Hepatocyte (in vitro differentiated cells): Measurements from ENCODE around the gene ATP5MC2. TPM values are rescaled to one million over a fixed set of nuclear protein-coding genes. Genes with fewer than 3 reads are reported as not detected.
"Not testable (repeated sequence)": the region's sequence is repeated elsewhere in the genome, so short reads cannot be mapped to it uniquely, and the experiment has no call there.

Experiments
- DNase-seq: peaks from one replicate; pipeline ENCODE4 v3.0.0-alpha.2; 2016; ENCODE audit warnings: low spot score
- H2AFZ ChIP-seq: fragments of 200-600 bp; sonication (generic); 2 replicates; pipeline ENCODE4 v1.6.0; 2016; ENCODE audit warnings: antibody characterized with exemption, mild to moderate bottlenecking
- H3K27ac ChIP-seq: fragments of 200-600 bp; sonication (generic); 2 replicates; pipeline ENCODE4 v1.5.1; 2016; ENCODE audit warnings: mild to moderate bottlenecking
- H3K27me3 ChIP-seq: fragments of 200-600 bp; sonication (generic); 2 replicates; pipeline ENCODE4 v1.6.1; 2016
- H3K36me3 ChIP-seq: fragments of 200-600 bp; sonication (generic); replicated peaks from 2 replicates; pipeline ENCODE4 v1.5.1; 2016; ENCODE audit warnings: low read depth; ENCODE audit not compliant: insufficient read depth
- H3K4me1 ChIP-seq: fragments of 200-600 bp; sonication (generic); 2 replicates; pipeline ENCODE4 v1.5.1; 2016; ENCODE audit warnings: mild to moderate bottlenecking, moderate library complexity; ENCODE audit not compliant: insufficient read depth
- H3K4me2 ChIP-seq: fragments of 200-600 bp; sonication (generic); 2 replicates; pipeline ENCODE4 v1.6.0; 2016
- H3K4me3 ChIP-seq: fragments of 200-600 bp; sonication (generic); 2 replicates; pipeline ENCODE4 v1.5.1; 2016; ENCODE audit warnings: mild to moderate bottlenecking
- H3K79me2 ChIP-seq: fragments of 200-600 bp; sonication (generic); 2 replicates; pipeline ENCODE4 v1.6.0; 2017; ENCODE audit warnings: mild to moderate bottlenecking
- H3K9me2 ChIP-seq: fragments of 200-600 bp; sonication (generic); replicated peaks from 2 replicates; pipeline ENCODE4 v1.6.0; 2017; ENCODE audit warnings: mild to moderate bottlenecking; ENCODE audit not compliant: insufficient read depth
- H3K9me3 ChIP-seq: fragments of 200-600 bp; sonication (generic); 2 replicates; pipeline ENCODE4 v1.5.1; 2016; ENCODE audit warnings: low read depth, mild to moderate bottlenecking
- H4K20me1 ChIP-seq: fragments of 200-600 bp; sonication (generic); 2 replicates; pipeline ENCODE4 v1.6.0; 2016; ENCODE audit warnings: mild to moderate bottlenecking; ENCODE audit not compliant: insufficient read depth, poor library complexity, severe bottlenecking
- CTCF ChIP-seq: fragments of 200-600 bp; sonication (generic); IDR thresholded peaks from 2 replicates; pipeline ENCODE4 v1.5.1; 2016; ENCODE audit warnings: antibody characterized with exemption, mild to moderate bottlenecking; ENCODE audit not compliant: poor library complexity
- EZH2 ChIP-seq: fragments of 200-600 bp; sonication (generic); IDR thresholded peaks from 2 replicates; pipeline ENCODE4 v1.6.1; 2016; ENCODE audit warnings: antibody characterized with exemption, mild to moderate bottlenecking, borderline replicate concordance
- EZH2phosphoT487 ChIP-seq: fragments of 200-600 bp; sonication (generic); IDR thresholded peaks from one replicate; pipeline ENCODE4 v1.6.1; 2018; ENCODE audit warnings: antibody characterized with exemption, mild to moderate bottlenecking, low read depth, moderate library complexity; ENCODE audit not compliant: unreplicated experiment, severe bottlenecking
- WGBS: methylation state at CpG from one replicate; pipeline ENCODE4 v1.1.6; 2016; ENCODE audit warnings: low lambda C conversion rate; ENCODE audit errors: missing lambda C conversion rate; 5-methylcytosine and 5-hydroxymethylcytosine counted together
- polyA plus RNA-seq: library from polyadenylated mRNA; unstranded; fragments of >200 nt; fragmentation: Nextera tagmentation; extraction: Ambion mirVana; gene quantifications from 2 replicates; pipeline ENCODE4 v1.2.1, GENCODE V29; 2016
- total RNA-seq: library from RNA; depleted of rRNA; stranded (reverse); fragments of >200 nt; gene quantifications from 2 replicates; pipeline ENCODE4 v1.2.3, GENCODE V29; 2014

Gene ATP5MC2
- total and polyA plus RNA-seq, 2 experiments from 2014 or later = 252 to 301 TPM

GRCh38 chr12:53686436-53686835 lies 10.6 kb upstream of the ATP5MC2 start:
- DNase-seq = no peak

GRCh38 chr12:53684654-53685220 lies 8.9 kb upstream of the ATP5MC2 start:
- Histone ChIP-seq H3K9me2 (no peaks in the 10 kb centered on the region), H2AFZ (no peak overlapping the region), H3K79me2 (no peaks in the 10 kb centered on the region), H3K4me2 (no peak overlapping the region), H3K9me3 (no peaks in the 10 kb centered on the region), H3K4me3 (no peak overlapping the region), H4K20me1 (no peaks in the 10 kb centered on the region), H3K27ac (no peak overlapping the region), H3K4me1 (no peaks in the 10 kb centered on the region), H3K36me3 (no peaks in the 10 kb centered on the region), H3K27me3 (no peaks in the 10 kb centered on the region)
- no peak for TF ChIP-seq CTCF
- no peak for TF ChIP-seq EZH2
- no peak for TF ChIP-seq EZH2phosphoT487
- 77% methylated on average over 3 of the region's 3 CpGs for WGBS
- DNase-seq = no peak

More at GRCh38 chr12:53686436-53686835, 10.6 kb upstream of the ATP5MC2 start:
- H3K9me2 ChIP-seq = no peaks in the 10 kb centered on the region
- TF ChIP-seq CTCF (no peak), EZH2 (no peak), EZH2phosphoT487 (no peak)
- no peaks in the 10 kb centered on the region for H3K9me3 ChIP-seq
- H3K4me2 ChIP-seq = no peak overlapping the region
- H3K36me3 ChIP-seq = no peaks in the 10 kb centered on the region
- H3K27ac ChIP-seq = no peak overlapping the region
- no peaks in the 10 kb centered on the region for H3K79me2 ChIP-seq
- H2AFZ ChIP-seq = no peak overlapping the region
- H3K4me1 ChIP-seq = no peaks in the 10 kb centered on the region
- no peaks in the 10 kb centered on the region for H4K20me1 ChIP-seq
- WGBS = 86% methylated on average over 3 of the region's 3 CpGs
- no peak overlapping the region for H3K4me3 ChIP-seq
- H3K27me3 ChIP-seq = no peaks in the 10 kb centered on the region

DNA sequence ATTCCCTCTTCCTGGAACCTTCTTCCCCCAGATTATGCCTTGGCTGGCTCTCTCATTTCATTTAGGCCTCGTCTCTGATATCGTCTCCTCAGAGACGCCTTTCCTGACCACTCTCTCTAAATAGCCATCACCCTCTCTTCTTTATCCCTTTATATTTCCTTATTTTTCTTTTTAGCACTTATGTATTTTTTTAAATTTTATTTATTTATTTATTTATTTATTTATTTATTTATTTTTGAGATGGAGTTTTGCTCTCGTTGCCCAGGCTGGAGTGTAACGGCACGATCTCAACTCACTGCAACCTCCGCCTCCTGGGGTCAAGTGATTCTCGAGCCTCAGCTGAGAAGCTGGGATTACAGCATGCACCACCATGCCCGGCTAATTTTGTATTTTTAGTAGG lies 8.1 kb upstream of the ATP5MC2 start:
- H4K20me1 ChIP-seq = no peaks in the 10 kb centered on the region
- H3K9me2 ChIP-seq = no peaks in the 10 kb centered on the region
- H3K36me3 ChIP-seq = no peaks in the 10 kb centered on the region
- TF ChIP-seq EZH2 = no peak
- no peak for TF ChIP-seq EZH2phosphoT487
- no peak for TF ChIP-seq CTCF
- H3K4me2 ChIP-seq = no peak overlapping the region
- 87% methylated on average over 9 of the region's 9 CpGs for WGBS
- no peak overlapping the region for H3K27ac ChIP-seq
- H3K4me1 ChIP-seq = no peaks in the 10 kb centered on the region
- no peak overlapping the region for H3K4me3 ChIP-seq
- no peak for DNase-seq
- H3K9me3 ChIP-seq = no peaks in the 10 kb centered on the region
- H3K79me2 ChIP-seq = no peaks in the 10 kb centered on the region
- no peak overlapping the region for H2AFZ ChIP-seq
- peaks cover 2% of the 10 kb centered on the region for H3K27me3 ChIP-seq

DNA sequence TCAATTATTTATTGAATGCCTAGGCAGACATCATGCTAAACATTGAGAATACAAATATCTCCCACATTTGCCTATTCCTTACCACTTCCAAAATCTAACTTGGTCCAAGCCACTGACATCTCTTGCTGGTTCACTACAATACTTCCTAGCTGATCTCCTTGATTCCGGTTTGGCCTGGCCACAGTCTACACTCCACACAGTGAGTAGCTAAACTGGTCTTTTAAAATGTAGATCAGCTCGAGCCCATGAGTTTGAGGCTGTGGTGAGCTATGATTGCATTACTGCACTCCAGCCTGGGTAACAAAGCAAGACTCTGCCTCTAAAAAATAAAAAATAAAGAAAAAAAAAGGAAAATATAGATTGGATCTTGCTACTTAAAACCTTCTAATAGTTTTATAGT lies 7.6 kb upstream of the ATP5MC2 start:
- H3K27me3 ChIP-seq = peaks cover 6% of the 10 kb centered on the region
- no peaks in the 10 kb centered on the region for H3K9me2 ChIP-seq
- no peak overlapping the region for H3K4me3 ChIP-seq
- H3K4me2 ChIP-seq = no peak overlapping the region
- H3K9me3 ChIP-seq = no peaks in the 10 kb centered on the region
- H3K36me3 ChIP-seq = no peaks in the 10 kb centered on the region
- no peak for DNase-seq
- H4K20me1 ChIP-seq = no peaks in the 10 kb centered on the region
- 92% methylated on average over 2 of the region's 2 CpGs for WGBS
- no peak for TF ChIP-seq EZH2phosphoT487
- no peak for TF ChIP-seq CTCF
- TF ChIP-seq EZH2 = no peak
- H2AFZ ChIP-seq = no peak overlapping the region
- H3K4me1 ChIP-seq = no peaks in the 10 kb centered on the region
- no peak overlapping the region for H3K27ac ChIP-seq
- no peaks in the 10 kb centered on the region for H3K79me2 ChIP-seq

GRCh38 chr12:53680061-53680460 lies 4.2 kb upstream of the ATP5MC2 start:
- not testable (repeated sequence) for H3K36me3 ChIP-seq, H3K9me2 ChIP-seq, H3K79me2 ChIP-seq, H3K27ac ChIP-seq, H3K9me3 ChIP-seq, H3K27me3 ChIP-seq, H2AFZ ChIP-seq, H4K20me1 ChIP-seq, H3K4me3 ChIP-seq, H3K4me2 ChIP-seq, DNase-seq
- WGBS = 97% methylated on average over 5 of the region's 5 CpGs
- peaks cover 25% of the 10 kb centered on the region for H3K4me1 ChIP-seq
